DOHH2 (cell line): ENCODE results near the gene INPP4B.

ENCODE experiments used
- CTCF ChIP-seq: fragments of 200-600 bp; sonication (generic); IDR thresholded peaks from one replicate; pipeline ENCODE4 v1.5.1; 2014; ENCODE audit warnings: antibody characterized with exemption, mild to moderate bottlenecking, low read depth, low read length; ENCODE audit not compliant: poor library complexity, severe bottlenecking
- EZH2phosphoT487 ChIP-seq: fragments of 200-600 bp; sonication (generic); IDR thresholded peaks from 2 replicates; pipeline ENCODE4 v1.6.1; 2017; ENCODE audit warnings: borderline replicate concordance, mild to moderate bottlenecking, antibody characterized with exemption, low read length, moderate library complexity, mixed read lengths

GRCh38 chr4:142383800-142384470 is 462.2 kb downstream of the INPP4B start:
- TF ChIP-seq CTCF (no peak), EZH2phosphoT487 (no peak)
